Mesodermal cell (in vitro differentiated cells): Measurements from ENCODE around the gene EEF1AKMT1.

Source experiments
- H3K27ac ChIP-seq: 2 replicates; pipeline ENCODE4 v1.7.0; 2013; ENCODE audit warnings: mild to moderate bottlenecking, low read depth, low read length, moderate library complexity; ENCODE audit not compliant: severe bottlenecking
- H3K36me3 ChIP-seq: 2 replicates; pipeline ENCODE4 v1.7.1; 2013; ENCODE audit warnings: mild to moderate bottlenecking, low read length, moderate library complexity; ENCODE audit not compliant: control insufficient read depth, insufficient read depth
- H3K4me1 ChIP-seq: one replicate; pipeline ENCODE4 v1.7.1; 2013; ENCODE audit warnings: mild to moderate bottlenecking, low read length; ENCODE audit not compliant: insufficient read depth, control insufficient read depth, poor library complexity, severe bottlenecking
- H3K4me3 ChIP-seq: 2 replicates; pipeline ENCODE4 v1.7.0; 2013; ENCODE audit warnings: low read length, control low read depth, mild to moderate bottlenecking; ENCODE audit not compliant: insufficient read depth, poor library complexity, severe bottlenecking; ENCODE audit errors: extremely low read depth
- H3K9me3 ChIP-seq: 2 replicates; pipeline ENCODE4 v1.7.1; 2013; ENCODE audit warnings: mild to moderate bottlenecking, low read length, moderate library complexity; ENCODE audit not compliant: control insufficient read depth
- WGBS, 2 experiments: methylation state at CpG; one replicate each; pipeline ENCODE4 v1.1.5; 2013; ENCODE audit warnings: missing lambda C conversion rate in 2 of 2; ENCODE audit not compliant: insufficient coverage in 2 of 2; 5-methylcytosine and 5-hydroxymethylcytosine counted together

Gene EEF1AKMT1

DNA sequence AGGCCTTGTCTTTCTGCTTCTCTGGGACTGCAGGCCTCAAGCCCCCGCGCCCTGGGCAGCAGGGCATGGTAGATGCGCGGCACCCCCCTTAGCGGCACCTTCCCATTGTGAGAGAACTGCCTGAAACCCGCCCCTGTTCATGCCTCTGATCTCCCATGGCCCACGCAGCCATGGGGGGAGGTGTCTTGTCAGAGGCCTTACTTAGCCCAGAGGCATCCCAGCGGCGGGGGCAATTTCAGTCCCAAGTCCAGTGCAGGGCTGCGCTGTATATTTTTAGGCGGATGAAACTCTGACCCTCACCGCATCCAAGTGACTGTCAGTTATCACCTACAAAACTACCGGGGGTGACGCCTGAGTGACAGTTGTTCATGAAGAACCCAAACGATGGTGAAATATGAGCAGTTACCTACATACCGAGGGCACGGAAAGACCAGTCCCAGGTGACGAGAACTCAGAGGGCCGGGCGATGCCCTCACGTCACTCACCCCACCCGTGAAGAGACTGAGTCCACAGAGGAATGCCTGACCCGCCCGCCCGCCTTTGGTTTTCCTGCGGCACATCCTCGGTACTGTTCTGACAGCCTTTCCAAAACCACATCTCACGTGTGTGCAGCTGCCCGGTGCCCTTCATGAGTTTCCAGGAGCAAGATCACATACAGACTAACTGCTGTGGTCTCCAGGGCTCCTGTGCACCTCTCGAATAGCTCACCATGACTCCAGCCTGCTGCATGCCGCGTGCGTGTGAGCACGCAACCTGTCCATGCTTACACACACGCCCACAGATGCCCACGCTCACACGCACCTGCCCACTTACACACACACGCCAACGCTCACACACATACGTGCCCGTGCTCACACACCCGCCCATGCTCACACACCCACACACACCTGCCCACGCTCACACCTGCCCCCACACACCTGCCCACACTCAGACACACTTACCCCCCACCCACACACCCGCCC lies 55.9 kb downstream of the EEF1AKMT1 start:
- no peak overlapping the region for H3K4me3 ChIP-seq
- no peaks in the 10 kb centered on the region for H3K9me3 ChIP-seq
- no peaks in the 10 kb centered on the region for H3K36me3 ChIP-seq
- WGBS, 2 experiments, result 91 to 93% methylated on average over 35 to 39 of the region's 44 CpGs
- peaks cover 28% of the 10 kb centered on the region for H3K4me1 ChIP-seq
- no peak overlapping the region for H3K27ac ChIP-seq

DNA sequence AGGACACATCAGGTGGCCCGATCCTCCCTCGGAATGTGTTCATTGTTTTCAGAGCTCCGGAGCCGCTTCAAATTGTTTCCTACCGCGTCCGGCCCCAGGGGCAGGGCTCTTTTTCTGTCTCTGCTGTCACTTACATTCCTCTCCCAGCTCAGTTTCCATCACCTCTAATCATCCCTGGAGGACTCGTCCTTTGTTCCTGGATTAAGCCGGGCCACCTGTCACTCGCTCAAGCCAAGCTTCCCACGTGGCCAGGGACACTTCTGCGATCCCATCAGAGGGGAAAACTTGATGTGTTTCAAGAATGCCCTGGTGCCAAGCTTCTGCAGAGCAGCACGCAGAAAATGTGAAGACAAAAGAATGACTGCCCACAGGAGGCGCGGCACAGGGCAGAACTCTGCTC lies 56.8 kb downstream of the EEF1AKMT1 start:
- Histone ChIP-seq H3K4me3 (no peak overlapping the region), H3K36me3 (no peaks in the 10 kb centered on the region), H3K4me1 (peaks cover 29% of the 10 kb centered on the region), H3K27ac (no peak overlapping the region), H3K9me3 (no peaks in the 10 kb centered on the region)
- 39 to 58% methylated on average over 14 to 15 of the region's 15 CpGs for WGBS, 2 experiments

GRCh38 chr13:20715330-20715712 lies 58.4 kb downstream of the EEF1AKMT1 start:
- Histone ChIP-seq H3K4me3 (no peak overlapping the region), H3K4me1 (peaks cover 24% of the 10 kb centered on the region), H3K36me3 (no peaks in the 10 kb centered on the region), H3K27ac (no peak overlapping the region), H3K9me3 (no peaks in the 10 kb centered on the region)
- 94 to 95% methylated on average over 5 of the region's 6 CpGs for WGBS, 2 experiments

- no peaks in the 10 kb centered on the region for H3K36me3 ChIP-seq
- no peaks in the 10 kb centered on the region for H3K9me3 ChIP-seq
- H3K27ac ChIP-seq, result no peak overlapping the region
- H3K4me1 ChIP-seq, result peaks cover 24% of the 10 kb centered on the region
- H3K4me3 ChIP-seq, result no peak overlapping the region
- WGBS, 2 experiments, result 83 to 89% methylated on average over 5 to 6 of the region's 9 CpGs
Measured at GRCh38 chr13:20714563-20715329, 59.0 kb downstream of the EEF1AKMT1 start.

DNA sequence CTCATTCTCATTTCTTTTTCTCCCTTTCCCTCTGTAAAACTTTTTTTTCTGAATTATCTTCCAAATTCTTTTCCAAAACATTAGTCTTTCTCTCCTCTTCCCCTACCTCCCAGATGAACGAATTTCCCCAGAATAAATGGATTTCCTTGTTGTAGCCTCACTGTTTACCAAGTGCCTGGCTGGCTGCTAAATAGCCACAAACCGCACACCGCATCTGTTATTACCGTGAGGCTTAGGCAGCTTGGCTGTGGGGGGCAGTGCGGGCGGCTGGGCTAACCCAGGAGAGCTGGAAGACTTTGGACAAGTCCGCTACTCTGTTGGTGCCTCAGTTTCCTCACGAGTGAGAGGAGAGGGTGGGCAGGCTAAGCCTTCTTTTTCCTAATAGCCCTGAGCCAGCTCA lies 59.6 kb downstream of the EEF1AKMT1 start:
- WGBS, 2 experiments, result 90 to 93% methylated on average over 7 to 8 of the region's 8 CpGs
- Histone ChIP-seq H3K36me3 (no peaks in the 10 kb centered on the region), H3K27ac (no peak overlapping the region), H3K9me3 (no peaks in the 10 kb centered on the region), H3K4me3 (no peak overlapping the region), H3K4me1 (peaks cover 24% of the 10 kb centered on the region)

- 79 to 83% methylated on average over 8 to 11 of the region's 11 CpGs for WGBS, 2 experiments
- H3K4me3 ChIP-seq, result no peak overlapping the region
- H3K27ac ChIP-seq, result no peak overlapping the region
- H3K9me3 ChIP-seq, result no peaks in the 10 kb centered on the region
- H3K4me1 ChIP-seq, result peaks cover 24% of the 10 kb centered on the region
- no peaks in the 10 kb centered on the region for H3K36me3 ChIP-seq
Measured at GRCh38 chr13:20713751-20714150, 60.0 kb downstream of the EEF1AKMT1 start.

DNA sequence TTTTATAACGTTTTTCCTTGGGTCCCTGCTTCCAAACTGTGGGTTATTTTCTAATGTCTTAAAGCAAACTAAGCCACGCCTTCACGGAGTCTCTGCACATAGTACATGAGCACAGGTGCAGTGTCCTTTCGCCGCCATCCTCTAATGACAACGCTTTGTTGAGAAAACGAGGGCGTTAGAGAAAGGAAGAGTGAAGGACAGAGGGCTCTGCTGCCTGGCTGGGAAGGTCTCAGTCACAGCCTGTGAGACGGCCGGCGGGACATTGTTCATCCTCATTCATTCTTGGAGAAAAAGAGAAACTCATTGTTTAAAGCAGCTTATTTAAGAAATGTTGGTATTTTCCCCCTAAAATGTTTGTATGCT lies 60.8 kb downstream of the EEF1AKMT1 start:
- 57 to 62% methylated on average over 6 to 10 of the region's 11 CpGs for WGBS, 2 experiments
- H3K36me3 ChIP-seq, result no peaks in the 10 kb centered on the region
- no peak overlapping the region for H3K27ac ChIP-seq
- H3K9me3 ChIP-seq, result no peaks in the 10 kb centered on the region
- peaks cover 24% of the 10 kb centered on the region for H3K4me1 ChIP-seq
- H3K4me3 ChIP-seq, result no peak overlapping the region

DNA sequence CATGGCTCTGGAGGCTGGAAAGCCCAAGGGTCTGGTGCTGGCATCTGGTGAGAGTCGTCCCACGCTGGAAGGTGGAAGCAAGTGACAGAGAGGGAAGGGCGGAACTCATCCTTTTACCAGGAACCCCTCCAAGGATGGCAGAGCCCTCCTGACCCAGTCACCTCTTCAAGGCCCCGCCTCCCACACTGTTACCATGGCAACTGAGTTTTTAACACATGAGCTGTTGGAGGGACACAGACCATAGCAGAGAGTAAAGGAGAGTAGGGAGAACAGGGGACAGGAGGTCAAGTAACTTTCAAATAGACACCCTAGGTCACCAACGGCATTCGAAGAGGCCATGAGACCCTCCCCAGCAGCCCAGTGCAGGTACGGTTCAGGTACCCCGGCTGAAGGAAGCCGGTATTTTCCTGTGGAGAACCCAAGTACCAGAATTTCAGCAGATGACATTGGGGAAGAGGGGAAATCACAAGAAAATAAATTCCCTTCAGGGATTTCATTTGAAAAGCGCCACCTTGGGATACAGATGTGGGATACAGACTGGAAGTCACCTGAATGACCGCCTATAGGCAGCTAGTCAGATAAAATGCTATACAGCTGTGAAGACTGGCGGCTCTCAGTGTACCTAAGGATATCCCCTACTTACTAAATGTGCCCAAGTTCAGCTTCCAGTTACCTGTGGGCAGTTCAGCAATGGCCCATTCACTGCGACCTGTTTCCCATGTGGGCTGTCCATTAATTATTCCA lies 62.3 kb downstream of the EEF1AKMT1 start:
- Histone ChIP-seq H3K4me1 (peaks cover 21% of the 10 kb centered on the region), H3K9me3 (no peaks in the 10 kb centered on the region), H3K36me3 (no peaks in the 10 kb centered on the region), H3K4me3 (no peak overlapping the region), H3K27ac (no peak overlapping the region)
- 82 to 90% methylated on average over 11 to 13 of the region's 13 CpGs for WGBS, 2 experiments

DNA sequence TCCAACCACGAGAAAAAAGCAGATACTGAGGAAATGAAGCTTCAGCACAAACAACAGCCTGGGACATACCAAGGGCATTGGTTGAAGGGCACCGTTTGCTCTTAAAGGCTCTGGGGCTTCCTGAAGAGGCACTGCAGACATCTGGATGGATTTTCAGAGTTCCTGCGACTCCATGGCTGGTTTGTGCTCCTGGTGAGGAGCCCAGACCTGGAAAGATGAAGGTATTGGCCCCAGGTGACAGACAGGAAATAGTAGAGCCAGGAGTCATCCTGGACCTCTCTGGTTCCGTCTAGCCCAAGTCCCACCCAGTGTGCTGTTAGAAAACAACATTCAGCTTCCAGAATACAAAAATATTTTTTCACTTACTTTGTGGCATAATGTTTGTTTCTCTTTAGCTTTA lies 64.0 kb downstream of the EEF1AKMT1 start:
- H3K4me1 ChIP-seq, result peaks cover 19% of the 10 kb centered on the region
- no peaks in the 10 kb centered on the region for H3K9me3 ChIP-seq
- 45 to 81% methylated on average over 2 to 3 of the region's 4 CpGs for WGBS, 2 experiments
- no peaks in the 10 kb centered on the region for H3K36me3 ChIP-seq
- H3K27ac ChIP-seq, result no peak overlapping the region
- no peak overlapping the region for H3K4me3 ChIP-seq

DNA sequence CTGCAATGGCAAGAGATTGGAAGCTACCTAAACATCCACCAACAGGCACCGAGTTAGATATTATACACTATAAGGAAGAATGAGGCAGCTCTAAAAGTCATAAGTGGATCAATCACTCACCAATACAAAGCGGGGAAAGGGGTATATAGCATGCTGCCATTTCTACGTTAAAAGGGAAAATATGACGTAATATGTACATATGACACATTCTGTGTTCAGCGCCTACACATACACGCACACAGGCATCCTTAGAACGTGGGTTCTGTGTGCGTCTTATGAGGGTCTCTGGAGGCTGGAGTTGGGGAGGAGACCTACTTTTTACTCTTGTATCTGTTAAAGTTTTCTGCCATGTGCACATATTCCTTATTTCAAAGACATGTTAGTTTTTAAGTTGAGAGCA lies 64.4 kb downstream of the EEF1AKMT1 start:
- Histone ChIP-seq H3K9me3 (no peaks in the 10 kb centered on the region), H3K4me1 (peaks cover 15% of the 10 kb centered on the region), H3K27ac (no peak overlapping the region), H3K36me3 (no peaks in the 10 kb centered on the region), H3K4me3 (no peak overlapping the region)
- 95 to 100% methylated on average over 1 to 5 of the region's 8 CpGs for WGBS, 2 experiments
